SH-SY5Y (cell line): ENCODE results near the gene ASCL5.

Experiments used
- GATA2 ChIP-seq: IDR thresholded peaks from 2 replicates; pipeline ENCODE4 v1.6.1; 2011; ENCODE audit warnings: mild to moderate bottlenecking, low read depth, low read length
- GATA3 ChIP-seq: IDR thresholded peaks from 2 replicates; pipeline ENCODE4 v1.6.1; 2011; ENCODE audit warnings: low read depth, mild to moderate bottlenecking, low read length, moderate library complexity

- TF ChIP-seq GATA3 (no peak), GATA2 (no peak)
Observed at GRCh38 chr1:201137024-201137392, 10.0 kb upstream of the ASCL5 start.
